ENCODE measurements around the gene MAPK4.

DNA sequence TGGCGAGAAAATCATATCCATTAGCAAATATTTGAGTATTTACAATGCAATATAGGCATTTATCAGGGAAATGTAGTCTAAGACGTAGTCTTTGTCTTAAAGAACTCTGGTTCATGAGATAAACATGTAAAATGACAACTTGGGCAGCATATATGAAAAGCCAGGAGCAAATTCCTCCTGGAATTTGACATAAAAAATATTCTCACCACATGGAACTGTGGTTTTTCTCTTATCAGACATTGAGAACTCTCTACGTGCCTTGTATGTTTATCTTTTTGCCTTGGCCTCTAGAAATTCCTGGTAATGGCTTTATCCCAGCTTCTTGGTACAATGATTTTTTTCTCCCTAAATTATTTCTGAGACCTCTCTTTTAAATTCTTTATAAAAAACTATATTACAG, 2.8 kb downstream of the MAPK4 start:
- TF ChIP-seq GATA3 (IDR thresholded peaks at IDR 0.05; ENCODE audit: low read depth, low read length), result no peak
- TF ChIP-seq GATA2 (IDR thresholded peaks at IDR 0.05; ENCODE audit: low read depth, low read length), result no peak

Measured in SH-SY5Y (cell line).